Subcutaneous adipose tissue (tissue), 4 donors: ENCODE measurements around the gene NOS2. TPM values are rescaled to one million over a fixed set of nuclear protein-coding genes. Genes with fewer than 3 reads are reported as not detected.

Source experiments
- small RNA-seq: library from RNA; depleted of rRNA; stranded (forward); fragments of <200 nt; gene quantifications from one replicate; pipeline ENCODE3, GENCODE V24; 2016
- total RNA-seq, 4 donors: library from RNA; depleted of rRNA; stranded (reverse); fragments of >200 nt; gene quantifications; one replicate each; pipeline ENCODE4 v1.1.0, GENCODE V29; 2016

Gene NOS2
- total RNA-seq, 4 donors from 2014 or later = 0.22 TPM; not detected in 3

Small RNA genes within 50 kb of the gene (small RNA-seq; reads per million reads assigned to genes)
- gene AC130289.1 = not detected
- not detected for gene AC130289.2

Other genes with a start within 250 kb of the NOS2 start
- gene LGALS9, start 169.3 kb downstream of the NOS2 start, total RNA-seq = 100 to 1,000 TPM in 1 of 4 donors, 10 to 100 TPM in 3; 32.6 to 174 (median 57.1) TPM
- gene LYRM9, start 92.8 kb upstream of the NOS2 start, total RNA-seq = 10 to 100 TPM; 14.0 to 33.5 (median 22.8) TPM
- gene NLK, start 242.1 kb upstream of the NOS2 start, total RNA-seq = 10 to 100 TPM; 18.1 to 33.4 (median 22.8) TPM